Adrenal gland (tissue), 12 donors: ENCODE results near the gene SH3YL1. TPM values are rescaled to one million over a fixed set of nuclear protein-coding genes. Genes with fewer than 3 reads are reported as not detected.

Source experiments
- DNase-seq, 7 donors: peaks; one replicate each; pipeline ENCODE4 v3.0.0-alpha.2; 2019 to 2020
- H3K27ac ChIP-seq, 5 donors: fragments of 200-600 bp; sonication (generic) in 4 of 5; 1 replicate in 3 of 5; 2 replicates in 2 of 5; pipeline versions ENCODE4 v1.5.1 to v1.8.0; 2016 to 2020; ENCODE audit warnings: mild to moderate bottlenecking in 1 of 5
- H3K27me3 ChIP-seq: fragments of 200-600 bp; 2 replicates; pipeline ENCODE4 v1.8.0; 2021
- H3K36me3 ChIP-seq, 2 donors: fragments of 200-600 bp; replicated peaks in 1 of 2; 1 replicate in 1 of 2; 2 replicates in 1 of 2; pipeline versions ENCODE4 v1.5.1 to v1.8.0; 2018 to 2022
- H3K4me1 ChIP-seq, 2 donors: fragments of 200-600 bp; replicated peaks in 1 of 2; 1 replicate in 1 of 2; 2 replicates in 1 of 2; pipeline versions ENCODE4 v1.5.1 to v1.8.0; 2018 to 2021
- H3K4me3 ChIP-seq, 4 donors: fragments of 200-600 bp; sonication (generic) in 3 of 4; one replicate each; pipeline ENCODE4 v1.5.1; 2016 to 2018
- H3K9me3 ChIP-seq, 3 donors: fragments of 200-600 bp; sonication (generic) in 1 of 3; replicated peaks in 1 of 3; 1 replicate in 2 of 3; 2 replicates in 1 of 3; pipeline versions ENCODE4 v1.5.1 to v1.8.0; 2016 to 2021
- CTCF ChIP-seq, 6 experiments: fragments of 450-650 bp in 4 of 6; fragments of 200-600 bp in 2 of 6; sonication (generic) in 1 of 6; IDR thresholded peaks; 1 replicate in 5 of 6; 2 replicates in 1 of 6; pipeline versions ENCODE4 v1.5.1 to v1.8.0; 2016 to 2021; ENCODE audit warnings: antibody characterized with exemption in 6 of 6, mild to moderate bottlenecking in 2 of 6, moderate library complexity in 1 of 6
- POLR2A ChIP-seq, 2 donors: fragments of 450-650 bp; IDR thresholded peaks; one replicate each; pipeline ENCODE4 v1.6.1; 2017; ENCODE audit warnings: antibody characterized with exemption in 2 of 2, mild to moderate bottlenecking in 2 of 2, moderate library complexity in 1 of 2
- WGBS, 4 donors: extraction: QIAGEN DNeasy Blood & Tissue Kit in 2 of 4; methylation state at CpG; one replicate each; pipeline versions ENCODE4 v1.1.5 to v1.1.7; 2013 to 2017; 5-methylcytosine and 5-hydroxymethylcytosine counted together
- intact Hi-C, 2 donors: fragments of 100-400 bp; cut with DNase I; formaldehyde crosslinking; loops; one replicate each; pipeline versions ENCODE4 v1.14.1 to v1.15.0; 2022 to 2023
- polyA plus RNA-seq, 3 donors: library from polyadenylated mRNA; stranded (reverse); fragments of 200-250 nt in 2 of 3; fragments of 350-450 nt in 1 of 3; fragmentation: Illumina TruSeq in 1 of 3; extraction: RNeasy Lipid Tissue Mini Kit (QIAGEN cat#74804) in 1 of 3; gene quantifications; one replicate each; pipeline ENCODE4 v1.2.3, GENCODE V29; 2013 to 2014
- total RNA-seq, 9 donors: library from RNA; depleted of rRNA in 4 of 9; stranded (reverse); fragments of >200 nt in 4 of 9; fragments of 120-200 nt in 1 of 9; fragmentation: NEBNext Ultra II Directional in 1 of 9; extraction: Animal tissue kit (Norgen Biotek cat#: 25700) in 1 of 9; gene quantifications; one replicate each; pipeline versions ENCODE4 v1.1.0 to v1.2.4, GENCODE V29; 2013 to 2023
- donor health status: healthy with polysubstance abuse.
- donor health status: Bipolar disorder and iron deficiency.
- donor health status: DM: yes; HTN: yes; CAD: no.
- donor health status: DM: no; HTN: no; CAD: no.
- donor health status: DM: no; HTN: no; CAD: no.
- donor health status: DM: yes; HTN: yes; CAD: no.

Gene SH3YL1
- total and polyA plus RNA-seq, 12 donors = 43.6 to 108 (median 92.6) TPM

- no peaks in the 10 kb centered on the region for H3K9me3 ChIP-seq
- peak overlapping the region; percentile 70 to 97 (median 90) for H3K27ac ChIP-seq
- peaks cover 5% of the 10 kb centered on the region for H3K27me3 ChIP-seq
- H3K4me1 ChIP-seq = peaks cover 12 to 18% of the 10 kb centered on the region in 2 donors
- intact Hi-C loops = loop anchor here in 1 of 2 donors (5.0 to 10.0 kb wide), 3 partner anchors 45 to 355 kb away; no protein-coding TSS in a partner anchor
- H3K36me3 ChIP-seq = peaks cover 0 to 2% of the 10 kb centered on the region in 2 donors
- no peak for TF ChIP-seq POLR2A (IDR thresholded peaks at IDR 0.05)
- TF ChIP-seq CTCF (IDR thresholded peaks at IDR 0.05) = peak; percentile 59 to 86 (median 84)
- peak overlapping the region in 2 of 4 donors; percentile 39 to 60 for H3K4me3 ChIP-seq
- DNase-seq = peak; percentile 81 to 91 (median 88)
- WGBS, 4 donors = 6% methylated on average over 15 of the region's 15 CpGs
These were observed 26.4 kb upstream of the SH3YL1 start for GRCh38 chr2:290090-290722.

GRCh38 chr2:289362-290089 is 25.7 kb upstream of the SH3YL1 start:
- intact Hi-C loops = loop anchor here in 1 of 2 donors (5.0 to 10.0 kb wide), 3 partner anchors 45 to 355 kb away; no protein-coding TSS in a partner anchor
- peak overlapping the region; percentile 70 to 97 (median 90) for H3K27ac ChIP-seq
- 0 to 1% (median 1%) methylated on average over 21 to 60 of the region's 60 CpGs for WGBS, 4 donors
- H3K4me3 ChIP-seq = peak overlapping the region in 2 of 4 donors; percentile 39 to 60
- H3K36me3 ChIP-seq = peaks cover 0 to 7% of the 10 kb centered on the region in 2 donors
- peak; percentile 59 to 78 (median 69) for DNase-seq
- no peaks in the 10 kb centered on the region for H3K9me3 ChIP-seq
- H3K27me3 ChIP-seq = peaks cover 5% of the 10 kb centered on the region
- H3K4me1 ChIP-seq = peaks cover 19 to 25% of the 10 kb centered on the region in 2 donors
- peak in 1 of 2 donors; percentile 62 for TF ChIP-seq POLR2A (IDR thresholded peaks at IDR 0.05)
- TF ChIP-seq CTCF (IDR thresholded peaks at IDR 0.05) = no peak

- Histone ChIP-seq H3K27ac (peak overlapping the region; percentile 70 to 97 (median 90)), H3K9me3 (no peaks in the 10 kb centered on the region), H3K36me3 (peaks cover 0 to 12% of the 10 kb centered on the region in 2 donors), H3K4me1 (peaks cover 22 to 32% of the 10 kb centered on the region in 2 donors), H3K4me3 (peak overlapping the region in 2 of 4 donors; percentile 39 to 60), H3K27me3 (peaks cover 5% of the 10 kb centered on the region)
- DNase-seq = peak; percentile 85 to 97 (median 88)
- intact Hi-C loops = no loop called here
- WGBS, 4 donors = 0 to 1% (median 0%) methylated on average over 8 to 42 of the region's 42 CpGs
- no peak for TF ChIP-seq POLR2A (IDR thresholded peaks at IDR 0.05)
- TF ChIP-seq CTCF (IDR thresholded peaks at IDR 0.05) = peak in 1 of 6 experiments; percentile 0
These were observed 25.0 kb upstream of the SH3YL1 start for GRCh38 chr2:288758-289361.
